ENCODE results near the gene ENOX2.

DNA sequence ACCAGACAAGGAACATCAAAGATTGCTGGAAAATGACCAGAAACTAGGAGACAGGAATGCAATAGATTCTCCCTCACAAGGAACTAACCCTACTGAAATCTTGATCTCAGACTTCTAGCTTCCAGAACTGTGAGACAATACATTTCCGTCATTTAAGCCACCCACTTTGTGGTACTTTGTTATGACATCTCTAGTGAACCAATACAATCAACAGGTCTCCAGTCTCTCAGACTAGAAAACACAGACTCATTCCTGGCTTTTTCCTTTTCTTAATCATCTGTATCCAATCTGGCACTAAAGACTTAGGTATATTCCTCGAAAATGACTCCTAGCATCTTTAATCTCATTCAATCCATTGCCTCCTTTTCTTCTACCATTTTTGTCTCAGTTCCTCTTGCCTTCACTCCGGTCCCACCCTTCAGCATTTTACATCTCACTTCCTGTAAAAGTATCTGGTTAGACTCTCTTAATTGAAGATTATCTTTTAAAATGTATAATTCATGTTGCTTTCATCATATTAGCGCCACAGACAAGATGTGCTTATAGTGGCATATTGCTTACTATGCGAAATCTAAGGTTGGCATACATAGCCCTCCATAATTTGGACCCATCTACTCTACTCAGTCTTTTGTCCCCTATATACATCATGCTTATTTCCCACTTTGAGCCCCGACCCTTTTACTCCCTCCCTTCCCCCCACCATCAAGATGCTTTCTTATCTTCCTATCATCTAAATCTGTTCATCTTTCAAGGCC is 250.0 kb downstream of the ENOX2 start:
- TF ChIP-seq, protein P1, sequence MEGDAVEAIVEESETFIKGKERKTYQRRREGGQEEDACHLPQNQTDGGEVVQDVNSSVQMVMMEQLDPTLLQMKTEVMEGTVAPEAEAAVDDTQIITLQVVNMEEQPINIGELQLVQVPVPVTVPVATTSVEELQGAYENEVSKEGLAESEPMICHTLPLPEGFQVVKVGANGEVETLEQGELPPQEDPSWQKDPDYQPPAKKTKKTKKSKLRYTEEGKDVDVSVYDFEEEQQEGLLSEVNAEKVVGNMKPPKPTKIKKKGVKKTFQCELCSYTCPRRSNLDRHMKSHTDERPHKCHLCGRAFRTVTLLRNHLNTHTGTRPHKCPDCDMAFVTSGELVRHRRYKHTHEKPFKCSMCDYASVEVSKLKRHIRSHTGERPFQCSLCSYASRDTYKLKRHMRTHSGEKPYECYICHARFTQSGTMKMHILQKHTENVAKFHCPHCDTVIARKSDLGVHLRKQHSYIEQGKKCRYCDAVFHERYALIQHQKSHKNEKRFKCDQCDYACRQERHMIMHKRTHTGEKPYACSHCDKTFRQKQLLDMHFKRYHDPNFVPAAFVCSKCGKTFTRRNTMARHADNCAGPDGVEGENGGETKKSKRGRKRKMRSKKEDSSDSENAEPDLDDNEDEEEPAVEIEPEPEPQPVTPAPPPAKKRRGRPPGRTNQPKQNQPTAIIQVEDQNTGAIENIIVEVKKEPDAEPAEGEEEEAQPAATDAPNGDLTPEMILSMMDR (IDR thresholded peaks at IDR 0.05; ENCODE audit: poor library complexity) = no peak
- no peak for TF ChIP-seq EZH2 (IDR thresholded peaks at IDR 0.05; ENCODE audit: borderline replicate concordance)

Measured in hepatocyte (in vitro differentiated cells).